GM18511 (cell line): ENCODE data around the gene CTDSPL.

ENCODE experiments used
- ATAC-seq: cut with Tn5 transposase; IDR thresholded peaks from one replicate; pipeline ENCODE4 v1.9.1; 2021; ENCODE audit warnings: mild to moderate bottlenecking, moderate library complexity; ENCODE audit not compliant: unreplicated experiment

The CTDSPL gene

GRCh38 chr3:37910671-37911400 lies 49.2 kb downstream of the CTDSPL start:
- ATAC-seq: no peak

GRCh38 chr3:37912052-37912733 lies 50.5 kb downstream of the CTDSPL start:
- ATAC-seq: no peak

DNA sequence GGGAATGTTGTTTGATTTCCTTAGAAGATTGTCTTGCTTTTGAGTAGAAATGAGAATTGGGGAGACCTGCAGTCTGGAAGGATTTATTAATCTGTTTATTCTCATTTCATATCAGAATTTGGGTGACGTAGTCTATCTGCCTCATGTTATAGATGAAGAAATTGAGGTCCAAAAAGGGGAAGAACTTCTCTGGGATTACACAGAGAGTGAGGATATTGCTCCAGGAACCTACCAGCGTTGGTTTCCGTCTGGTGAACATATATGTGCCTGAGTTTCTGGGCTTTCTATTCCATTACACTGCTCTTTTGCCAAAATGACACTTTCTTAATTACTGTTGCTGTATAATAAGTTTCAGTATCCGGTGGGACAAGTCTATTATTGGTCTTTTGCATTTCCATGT lies 51.8 kb downstream of the CTDSPL start:
- no peak for ATAC-seq

DNA sequence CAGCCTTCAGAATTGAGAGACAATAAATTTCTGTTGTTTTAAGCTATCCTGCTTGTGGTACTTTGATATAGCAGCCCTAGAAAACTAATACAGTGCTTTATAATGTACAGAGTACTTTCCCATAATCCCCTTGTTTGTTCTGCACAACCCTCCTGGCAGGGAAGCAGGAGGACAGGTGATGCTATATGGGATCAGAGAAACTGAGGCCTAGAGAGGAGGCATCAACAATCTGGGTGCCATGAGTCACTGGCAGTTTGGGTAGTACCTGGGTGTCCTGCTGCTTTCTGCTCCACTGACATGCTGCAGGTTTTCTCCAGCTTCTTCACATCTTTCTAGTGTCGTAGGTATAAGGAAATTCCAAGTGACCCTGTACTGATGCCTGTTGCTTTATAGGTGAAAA lies 55.0 kb downstream of the CTDSPL start:
- ATAC-seq: no peak

DNA sequence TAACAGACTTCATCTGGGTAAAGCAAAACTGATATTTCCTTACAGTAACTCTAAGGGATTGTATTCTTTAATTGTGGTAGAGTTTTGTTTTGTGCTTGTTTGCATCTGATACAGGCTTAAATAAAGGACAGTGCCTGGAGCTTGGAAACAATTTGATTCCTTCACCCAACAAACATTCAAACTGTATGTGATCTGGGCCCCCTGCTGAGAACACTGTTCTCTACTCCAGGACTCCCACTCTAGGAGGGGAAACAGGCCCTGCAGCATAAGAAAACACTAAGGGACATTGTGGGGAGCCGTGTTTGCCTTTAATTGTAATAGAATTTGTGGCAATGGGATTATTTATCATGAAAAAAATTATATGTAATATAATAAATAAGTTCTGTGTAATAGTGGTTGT lies 56.9 kb downstream of the CTDSPL start:
- ATAC-seq: no peak

GRCh38 chr3:37920156-37920699 lies 58.5 kb downstream of the CTDSPL start:
- no peak for ATAC-seq

DNA sequence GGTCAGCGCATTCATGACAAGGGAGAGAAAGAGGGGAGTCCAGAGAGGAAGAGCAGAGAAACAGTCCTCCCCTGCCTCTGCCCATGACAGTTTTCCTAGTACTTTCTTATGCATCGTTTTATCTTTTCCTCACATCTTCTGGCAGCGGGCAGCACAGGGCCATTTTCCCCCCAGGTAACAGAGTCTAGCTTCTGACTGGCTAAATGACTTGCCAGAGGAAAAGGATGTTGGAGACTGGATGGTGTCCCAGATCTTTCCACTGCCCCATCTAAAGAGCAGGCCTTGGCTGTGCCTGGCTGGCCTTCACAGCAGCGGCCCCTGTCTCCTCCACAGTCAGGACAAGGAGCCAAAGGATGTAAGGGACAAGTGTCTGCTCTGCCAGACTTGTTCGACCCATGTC lies 59.3 kb downstream of the CTDSPL start:
- no peak for ATAC-seq

GRCh38 chr3:37922721-37923568 lies 61.3 kb downstream of the CTDSPL start:
- no peak for ATAC-seq

DNA sequence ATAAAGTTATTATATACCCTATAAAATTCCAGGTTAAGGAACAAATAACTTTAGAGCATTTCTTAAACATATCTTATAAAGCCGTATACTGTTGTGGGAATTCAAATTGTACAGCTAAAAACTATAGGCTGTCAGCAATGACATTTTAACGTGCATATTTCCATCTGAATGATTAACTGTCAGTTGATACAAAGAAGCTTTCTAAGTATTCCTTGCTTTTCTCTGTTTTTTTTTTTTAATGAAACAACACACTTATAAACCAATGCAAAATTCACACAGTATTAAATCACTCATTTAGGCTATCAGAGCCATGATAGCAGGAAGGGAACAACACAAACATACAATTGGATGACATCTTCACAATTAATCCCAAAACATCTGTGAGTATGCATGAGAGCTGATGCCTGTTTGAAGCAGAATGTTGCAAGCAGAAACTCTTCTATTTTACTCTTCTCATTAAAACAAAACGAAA lies 61.9 kb downstream of the CTDSPL start:
- no peak for ATAC-seq

- no peak for ATAC-seq
These were observed 62.8 kb downstream of the CTDSPL start for GRCh38 chr3:37924453-37924852.

- no peak for ATAC-seq
These were observed 63.5 kb downstream of the CTDSPL start for GRCh38 chr3:37925157-37925556.

DNA sequence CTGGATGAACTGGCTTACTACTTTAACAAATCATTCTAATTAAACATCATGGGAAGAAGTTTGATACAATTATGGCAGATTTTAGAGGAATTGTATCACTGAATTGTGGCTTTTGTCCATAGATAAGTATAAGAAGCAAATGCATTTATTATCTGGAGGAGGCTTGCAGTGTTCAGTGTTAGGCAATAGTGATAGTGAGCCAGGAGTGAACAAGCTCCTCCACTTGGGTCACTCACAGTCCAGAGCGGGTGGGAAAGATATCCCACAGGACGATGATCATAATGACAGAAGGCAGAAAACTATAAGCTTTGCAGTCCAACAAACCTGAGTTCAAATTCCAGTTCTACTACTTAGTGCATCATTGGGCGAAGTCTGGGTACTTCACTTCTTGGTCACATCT lies 64.9 kb downstream of the CTDSPL start:
- ATAC-seq: no peak

- ATAC-seq: no peak
These were observed 68.8 kb downstream of the CTDSPL start for GRCh38 chr3:37930495-37930894.

DNA sequence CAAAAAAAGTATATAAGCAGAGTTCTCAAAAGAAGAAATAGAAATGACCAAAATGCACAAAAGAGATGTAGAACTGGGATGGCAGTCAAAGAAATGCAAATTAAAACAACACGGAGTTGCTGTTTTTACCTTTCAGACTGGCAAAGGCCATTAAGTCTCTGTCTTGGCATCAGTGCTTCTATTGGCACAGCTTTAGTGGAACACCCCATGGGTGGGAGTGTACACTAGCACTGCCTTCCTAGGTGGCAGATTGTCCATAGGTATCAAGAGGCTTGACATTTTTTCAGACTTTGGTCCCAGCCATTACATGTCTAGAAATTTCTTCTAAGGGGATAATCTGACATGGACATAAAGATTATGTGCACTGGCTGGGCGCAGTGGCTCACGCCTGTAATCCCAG lies 70.8 kb downstream of the CTDSPL start:
- ATAC-seq: no peak

DNA sequence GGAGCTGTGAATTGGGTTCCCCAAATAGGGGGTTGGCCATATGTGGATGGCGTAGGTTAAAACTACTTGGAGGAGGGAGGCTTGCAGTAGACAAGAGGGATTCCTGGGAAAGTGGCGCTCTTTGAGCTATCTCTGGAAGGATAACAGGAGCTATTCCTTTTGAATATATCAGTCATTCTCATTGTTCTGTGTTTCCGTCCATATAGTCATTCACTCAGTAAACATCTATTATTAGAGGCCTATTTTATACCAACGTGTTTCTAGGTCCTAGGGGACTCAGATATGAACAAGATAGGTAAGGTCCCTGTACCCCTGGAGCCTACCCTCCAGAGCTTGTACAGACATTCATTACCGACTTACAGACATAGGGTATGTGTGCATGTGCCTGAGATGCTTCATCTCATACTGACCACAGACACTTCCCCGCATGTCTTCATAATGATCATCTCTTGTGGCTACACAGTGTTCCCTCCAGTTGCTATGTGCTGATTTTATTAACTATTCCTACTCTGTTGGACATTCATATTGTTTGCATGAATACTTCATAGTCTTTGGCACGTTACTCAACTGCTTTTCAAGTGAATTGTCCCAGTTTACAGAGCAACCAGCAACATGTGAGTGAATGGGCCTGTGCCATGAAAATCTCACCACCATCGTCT lies 73.1 kb downstream of the CTDSPL start:
- ATAC-seq: no peak

DNA sequence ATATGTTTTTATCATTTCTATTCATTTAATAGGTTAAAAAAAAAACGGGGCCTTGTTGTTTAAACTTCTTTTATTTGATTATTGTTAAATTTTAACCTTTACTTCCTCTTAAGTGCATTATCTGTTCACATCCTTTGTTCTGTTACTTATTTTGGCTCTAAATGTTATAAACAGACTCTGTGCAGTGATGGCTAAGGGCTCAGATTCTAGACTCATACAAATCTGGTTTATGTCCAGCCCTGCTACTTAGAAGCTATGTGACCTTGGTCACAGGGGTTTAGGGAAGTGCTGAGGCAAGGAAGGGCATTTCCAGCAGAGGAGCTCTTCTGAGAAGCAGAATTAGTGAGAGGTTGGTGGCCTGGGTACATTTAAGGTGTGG lies 73.6 kb downstream of the CTDSPL start:
- ATAC-seq: no peak

DNA sequence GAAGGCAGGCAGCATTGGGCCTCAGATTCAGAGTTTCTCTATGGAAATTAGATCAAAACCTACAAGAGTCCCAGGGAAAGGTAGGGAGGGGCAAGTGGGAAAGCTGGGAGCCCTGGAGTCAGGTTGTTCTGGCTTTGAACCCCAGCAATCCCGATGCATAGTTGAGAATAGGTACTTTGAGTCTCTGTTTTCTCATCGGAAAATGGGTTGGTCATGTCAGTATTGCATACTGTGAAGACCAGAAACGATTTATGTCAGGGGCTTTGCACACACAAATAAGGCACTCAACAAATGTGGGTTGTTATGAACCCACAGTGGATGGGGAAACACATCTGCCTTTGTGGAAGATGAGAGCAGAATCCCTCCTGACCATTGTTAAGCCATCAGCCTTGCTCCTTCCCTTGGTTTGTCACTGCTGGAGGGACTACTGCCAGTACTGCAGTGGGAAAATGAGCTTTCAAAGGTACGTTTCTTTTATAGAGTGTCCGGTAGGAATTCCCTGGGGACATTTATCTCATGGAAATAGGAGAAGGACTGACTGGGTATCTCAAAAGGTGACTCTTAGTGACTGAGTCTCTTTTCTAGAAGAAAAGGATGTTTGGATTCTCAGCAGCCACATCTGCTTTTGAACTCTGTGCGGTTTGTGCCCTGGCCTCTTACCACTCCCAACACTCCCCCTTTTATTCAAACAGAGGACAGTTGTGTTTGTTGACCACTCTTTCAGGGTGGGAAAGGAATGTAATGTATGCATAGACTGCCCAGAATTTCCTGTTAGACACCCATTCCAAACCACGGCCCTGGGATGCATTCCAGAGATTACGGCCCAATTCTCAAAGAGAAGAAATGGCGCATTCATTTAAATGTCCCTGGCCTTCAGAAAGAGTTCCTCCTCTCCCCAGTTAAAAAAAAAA lies 74.3 kb downstream of the CTDSPL start:
- no peak for ATAC-seq

- ATAC-seq: no peak
These were observed 75.5 kb downstream of the CTDSPL start for GRCh38 chr3:37937156-37937555.

DNA sequence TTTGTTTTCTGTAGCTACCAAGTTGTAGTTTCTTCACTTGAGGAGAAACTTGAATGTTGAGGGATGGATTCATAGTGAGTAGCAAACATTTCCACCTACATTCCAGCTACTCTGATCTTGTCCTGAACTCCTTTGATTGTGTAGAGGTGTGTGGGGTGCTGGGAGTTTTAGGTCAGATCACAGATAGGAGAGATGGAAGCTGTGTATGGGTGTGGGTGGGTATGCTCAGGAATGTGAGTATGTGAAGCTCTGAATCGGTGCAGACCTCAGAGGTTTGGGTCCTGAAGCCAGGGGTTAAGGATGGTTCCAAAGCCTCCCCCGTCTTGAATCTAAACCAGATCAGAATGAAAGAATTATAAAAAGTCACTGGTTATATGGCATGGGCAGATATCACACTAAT lies 76.3 kb downstream of the CTDSPL start:
- no peak for ATAC-seq
